Activated naive CD8-positive, alpha-beta T cell treated with anti-CD3 and anti-CD28 coated beads, Interleukin-2, amount 50 U/mL, for 24 hours (primary cell): Measurements from ENCODE around the gene SPOCK1.
"Not testable (repeated sequence)": the region's sequence is repeated elsewhere in the genome, so short reads cannot be mapped to it uniquely, and the experiment has no call there.

Experiments used
- ATAC-seq: fragments of 150-1000 bp; cut with Tn5 transposase; one replicate; pipeline ENCODE4 v1.10.0; 2021
- DNase-seq: peaks from one replicate; pipeline ENCODE4 v3.0.0; 2021
- H3K27ac Mint-ChIP-seq: one replicate; pipeline ENCODE4 v1.8.0; 2021; ENCODE audit warnings: mild to moderate bottlenecking, mixed read lengths
- H3K27me3 Mint-ChIP-seq: one replicate; pipeline ENCODE4 v1.8.0; 2021; ENCODE audit warnings: mixed read lengths
- H3K36me3 Mint-ChIP-seq: one replicate; pipeline ENCODE4 v1.8.0; 2021; ENCODE audit warnings: low read depth, mixed read lengths
- H3K4me1 Mint-ChIP-seq: one replicate; pipeline ENCODE4 v1.8.0; 2021; ENCODE audit warnings: mixed read lengths
- H3K4me3 Mint-ChIP-seq: one replicate; pipeline ENCODE4 v1.8.0; 2021; ENCODE audit warnings: mild to moderate bottlenecking, moderate library complexity, mixed read lengths
- H3K9me3 Mint-ChIP-seq: one replicate; pipeline ENCODE4 v1.8.0; 2021; ENCODE audit warnings: mixed read lengths

SPOCK1 gene

GRCh38 chr5:137269274-137269673 lies 229.9 kb downstream of the SPOCK1 start:
- Mint-ChIP-seq H3K27ac (no peak overlapping the region), H3K9me3 (no peaks in the 10 kb centered on the region), H3K27me3 (peaks cover 7% of the 10 kb centered on the region), H3K4me1 (no peaks in the 10 kb centered on the region), H3K4me3 (no peak overlapping the region), H3K36me3 (no peaks in the 10 kb centered on the region)
- no peak for ATAC-seq
- DNase-seq = no peak

- Mint-ChIP-seq H3K36me3 (no peaks in the 10 kb centered on the region), H3K4me1 (no peaks in the 10 kb centered on the region), H3K9me3 (no peaks in the 10 kb centered on the region), H3K27me3 (peaks cover 7% of the 10 kb centered on the region), H3K27ac (no peak overlapping the region), H3K4me3 (no peak overlapping the region)
- DNase-seq = no peak
- no peak for ATAC-seq
These were observed 230.5 kb downstream of the SPOCK1 start for GRCh38 chr5:137268646-137269045.

- Mint-ChIP-seq H3K36me3 (no peaks in the 10 kb centered on the region), H3K27ac (no peak overlapping the region), H3K9me3 (no peaks in the 10 kb centered on the region), H3K4me1 (no peaks in the 10 kb centered on the region), H3K4me3 (no peak overlapping the region), H3K27me3 (peaks cover 7% of the 10 kb centered on the region)
- DNase-seq = no peak
- ATAC-seq = no peak
These were observed 232.9 kb downstream of the SPOCK1 start for GRCh38 chr5:137266186-137266585.

- Mint-ChIP-seq H3K9me3 (no peaks in the 10 kb centered on the region), H3K27ac (no peak overlapping the region), H3K27me3 (peaks cover 7% of the 10 kb centered on the region), H3K4me1 (no peaks in the 10 kb centered on the region), H3K36me3 (no peaks in the 10 kb centered on the region), H3K4me3 (no peak overlapping the region)
- no peak for ATAC-seq
- no peak for DNase-seq
These were observed 233.7 kb downstream of the SPOCK1 start for GRCh38 chr5:137265457-137265856.

GRCh38 chr5:137264573-137264972 lies 234.6 kb downstream of the SPOCK1 start:
- H3K9me3 Mint-ChIP-seq = no peaks in the 10 kb centered on the region
- no peak overlapping the region for H3K4me3 Mint-ChIP-seq

DNA sequence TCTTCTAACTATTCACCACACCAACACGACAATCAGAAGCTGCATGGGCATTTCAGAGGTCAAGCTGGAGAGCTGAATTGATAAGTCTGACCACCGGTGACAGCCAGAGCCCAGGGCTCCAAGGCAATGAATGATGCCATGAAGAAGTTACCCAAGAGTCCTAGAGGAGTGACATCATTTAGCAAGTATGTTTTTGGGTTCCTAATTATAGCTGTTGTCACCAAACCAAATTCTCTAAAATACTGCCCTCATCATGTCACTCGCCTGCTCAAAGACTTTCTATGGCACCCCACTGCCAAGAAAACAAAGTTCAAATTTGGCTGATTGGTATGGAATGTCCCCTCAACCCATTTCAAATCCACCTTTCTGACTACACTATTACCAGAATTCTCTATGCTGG lies 235.1 kb downstream of the SPOCK1 start:
- H3K4me3 Mint-ChIP-seq = no peak overlapping the region
- no peaks in the 10 kb centered on the region for H3K9me3 Mint-ChIP-seq
- H3K27ac Mint-ChIP-seq = no peak overlapping the region
- ATAC-seq (no peak), DNase-seq (no peak)
- no peaks in the 10 kb centered on the region for H3K36me3 Mint-ChIP-seq
- no peaks in the 10 kb centered on the region for H3K4me1 Mint-ChIP-seq
- peaks cover 7% of the 10 kb centered on the region for H3K27me3 Mint-ChIP-seq

More at GRCh38 chr5:137264573-137264972, 234.6 kb downstream of the SPOCK1 start:
- Mint-ChIP-seq H3K4me1 (no peaks in the 10 kb centered on the region), H3K27me3 (peaks cover 9% of the 10 kb centered on the region), H3K36me3 (no peaks in the 10 kb centered on the region), H3K27ac (no peak overlapping the region)
- DNase-seq = no peak
- ATAC-seq = no peak

GRCh38 chr5:137263371-137264005 lies 235.6 kb downstream of the SPOCK1 start:
- H3K4me1 Mint-ChIP-seq = no peaks in the 10 kb centered on the region
- peaks cover 9% of the 10 kb centered on the region for H3K27me3 Mint-ChIP-seq
- H3K36me3 Mint-ChIP-seq = no peaks in the 10 kb centered on the region
- H3K27ac Mint-ChIP-seq = no peak overlapping the region
- no peak for ATAC-seq
- H3K4me3 Mint-ChIP-seq = no peak overlapping the region
- H3K9me3 Mint-ChIP-seq = no peaks in the 10 kb centered on the region
- DNase-seq = no peak

- Mint-ChIP-seq H3K9me3 (no peaks in the 10 kb centered on the region), H3K4me1 (no peaks in the 10 kb centered on the region), H3K36me3 (no peaks in the 10 kb centered on the region), H3K27me3 (peaks cover 9% of the 10 kb centered on the region), H3K4me3 (no peak overlapping the region), H3K27ac (no peak overlapping the region)
- ATAC-seq (no peak), DNase-seq (no peak)
These were observed 236.3 kb downstream of the SPOCK1 start for GRCh38 chr5:137262818-137263217.

DNA sequence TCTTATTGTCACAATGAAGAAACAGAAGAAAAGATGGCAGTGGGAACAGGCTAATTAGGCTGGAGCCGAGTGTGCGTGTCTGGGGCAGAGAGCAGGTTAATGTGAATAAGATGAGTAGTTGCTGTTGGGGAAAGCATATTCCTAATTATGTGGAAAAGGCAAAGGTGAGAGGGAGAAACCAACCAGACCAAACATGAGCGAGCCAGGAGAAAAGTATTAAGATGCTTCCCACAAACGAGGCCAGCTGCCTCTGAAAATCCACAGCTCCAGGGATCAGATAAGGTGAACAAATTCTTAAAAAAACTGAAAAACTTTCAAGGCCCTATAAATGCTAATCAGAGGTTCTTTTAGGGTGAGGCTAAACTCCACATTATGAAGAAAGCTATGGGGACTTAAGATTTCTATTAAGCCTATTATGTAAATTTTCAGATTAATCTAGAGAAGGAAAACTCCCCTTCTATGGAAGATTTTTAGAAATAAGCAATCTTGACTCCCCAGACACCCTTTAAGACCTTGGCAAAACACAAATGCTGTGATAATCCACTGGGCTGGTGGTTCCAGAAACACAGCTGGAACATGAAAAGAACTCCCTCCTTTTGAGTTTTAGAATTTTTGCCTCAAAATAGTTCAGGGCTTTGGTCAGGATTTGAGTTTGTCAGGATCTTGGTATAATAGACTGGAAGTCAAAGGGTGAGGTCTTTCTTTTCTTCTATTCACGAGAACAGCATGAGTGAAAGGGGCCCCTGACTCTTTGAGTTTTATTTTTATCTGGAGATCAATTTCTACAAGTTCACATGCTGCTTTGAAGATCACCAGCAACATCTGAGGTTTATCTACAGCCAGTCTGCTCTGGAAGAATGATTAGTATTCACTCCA lies 238.1 kb downstream of the SPOCK1 start:
- DNase-seq (no peak), ATAC-seq (no peak)
- Mint-ChIP-seq H3K9me3 (no peaks in the 10 kb centered on the region), H3K27me3 (peaks cover 6% of the 10 kb centered on the region), H3K4me3 (no peak overlapping the region), H3K27ac (no peak overlapping the region), H3K36me3 (no peaks in the 10 kb centered on the region), H3K4me1 (no peaks in the 10 kb centered on the region)

- DNase-seq, H3K4me1 Mint-ChIP-seq, H3K27me3 Mint-ChIP-seq, H3K36me3 Mint-ChIP-seq, ATAC-seq, H3K27ac Mint-ChIP-seq, H3K4me3 Mint-ChIP-seq, H3K9me3 Mint-ChIP-seq: not testable (repeated sequence)
These were observed 240.0 kb downstream of the SPOCK1 start for GRCh38 chr5:137259115-137259514.

DNA sequence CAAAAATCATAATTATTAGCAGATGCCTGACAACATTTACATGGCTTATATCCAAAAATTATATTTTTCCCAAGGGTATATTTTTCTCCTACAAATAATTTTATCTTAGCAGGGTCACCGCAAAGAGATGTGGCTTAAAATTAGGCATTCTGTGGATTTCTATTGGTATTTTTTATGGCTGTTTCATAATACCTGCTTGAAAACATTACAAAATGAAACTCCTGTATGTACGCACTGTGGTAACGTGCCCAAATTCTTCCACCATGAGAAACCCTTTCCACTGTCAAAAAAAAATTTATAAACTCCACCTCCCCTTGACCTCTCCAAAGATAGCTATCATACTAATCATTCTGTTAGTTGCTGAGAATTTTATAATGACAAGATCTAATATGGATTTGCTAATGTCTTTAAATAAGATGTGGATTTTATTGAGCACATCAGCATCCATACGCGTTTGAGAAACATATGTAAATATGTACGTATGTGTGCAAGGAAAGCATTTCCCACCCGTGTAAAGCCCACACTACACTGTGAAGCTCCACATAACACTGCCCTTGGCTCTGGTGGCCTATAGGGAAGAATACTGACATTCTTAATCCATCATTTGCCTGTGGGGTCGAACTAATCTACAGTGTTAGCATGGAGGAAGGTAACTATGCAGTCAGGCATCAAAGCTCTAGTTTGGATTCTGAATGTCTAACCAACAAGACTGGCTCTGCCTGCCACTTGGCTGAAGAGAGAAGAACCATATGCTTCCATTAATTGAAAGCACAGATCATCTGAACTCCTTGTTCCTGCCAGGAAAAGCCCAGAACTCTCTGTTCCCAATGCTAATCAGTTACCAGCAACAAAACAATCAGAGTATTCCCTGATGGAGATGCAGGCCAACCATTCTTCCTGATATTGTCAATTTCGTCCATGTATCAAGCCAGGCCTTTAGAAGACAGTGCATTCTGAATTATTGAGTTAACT lies 244.7 kb downstream of the SPOCK1 start:
- Mint-ChIP-seq H3K4me3 (no peak overlapping the region), H3K27me3 (peaks cover 1% of the 10 kb centered on the region), H3K4me1 (no peaks in the 10 kb centered on the region), H3K9me3 (no peaks in the 10 kb centered on the region), H3K27ac (no peak overlapping the region), H3K36me3 (no peaks in the 10 kb centered on the region)
- no peak for ATAC-seq
- DNase-seq = no peak

DNA sequence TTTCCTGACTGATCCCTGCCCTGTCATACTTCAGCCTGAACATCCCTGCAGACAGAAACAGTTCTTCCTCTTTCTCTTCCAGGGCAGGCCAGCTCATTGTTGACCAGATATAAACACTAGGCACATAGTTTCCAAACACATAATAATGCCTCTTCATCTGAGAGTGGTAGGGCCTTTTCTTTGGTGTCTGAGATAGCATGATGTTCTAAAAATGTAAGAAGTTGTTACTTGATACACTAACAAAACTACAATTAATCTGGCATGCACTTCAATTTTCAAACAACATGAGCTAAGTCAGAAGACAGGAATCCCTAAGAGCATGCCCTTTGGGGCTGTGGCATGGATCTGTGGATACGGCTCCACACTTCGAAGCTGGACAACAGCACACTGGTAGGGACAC lies 246.6 kb downstream of the SPOCK1 start:
- H3K4me1 Mint-ChIP-seq = no peaks in the 10 kb centered on the region

DNA sequence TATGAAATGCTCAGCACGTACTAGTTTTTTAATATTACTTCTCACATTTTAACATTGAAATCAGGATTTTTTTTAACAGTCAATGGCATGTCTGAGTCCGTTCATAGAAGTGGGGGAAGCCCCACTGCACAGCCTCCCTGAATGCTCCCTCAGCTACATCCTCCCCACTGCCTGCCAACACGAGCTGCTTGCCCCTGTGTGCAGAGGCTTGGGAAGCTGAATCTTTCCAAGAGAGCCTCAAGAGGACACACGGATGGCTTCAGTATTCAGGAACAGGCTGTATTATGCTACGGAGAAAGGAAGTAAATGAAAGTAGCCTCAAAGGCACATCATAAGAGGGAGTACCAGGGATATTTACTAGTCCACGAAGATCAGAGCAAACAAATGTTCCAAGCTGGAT lies 248.7 kb downstream of the SPOCK1 start:
- Mint-ChIP-seq H3K4me1 (no peaks in the 10 kb centered on the region), H3K4me3 (no peak overlapping the region), H3K36me3 (no peaks in the 10 kb centered on the region), H3K27ac (no peak overlapping the region), H3K9me3 (no peaks in the 10 kb centered on the region), H3K27me3 (no peaks in the 10 kb centered on the region)
- ATAC-seq (no peak), DNase-seq (no peak)

More for the DNA sequence above, 246.6 kb downstream of the SPOCK1 start:
- Mint-ChIP-seq H3K27me3 (no peaks in the 10 kb centered on the region), H3K9me3 (no peaks in the 10 kb centered on the region), H3K27ac (no peak overlapping the region), H3K4me3 (no peak overlapping the region), H3K36me3 (no peaks in the 10 kb centered on the region)
- no peak for ATAC-seq
- no peak for DNase-seq

DNA sequence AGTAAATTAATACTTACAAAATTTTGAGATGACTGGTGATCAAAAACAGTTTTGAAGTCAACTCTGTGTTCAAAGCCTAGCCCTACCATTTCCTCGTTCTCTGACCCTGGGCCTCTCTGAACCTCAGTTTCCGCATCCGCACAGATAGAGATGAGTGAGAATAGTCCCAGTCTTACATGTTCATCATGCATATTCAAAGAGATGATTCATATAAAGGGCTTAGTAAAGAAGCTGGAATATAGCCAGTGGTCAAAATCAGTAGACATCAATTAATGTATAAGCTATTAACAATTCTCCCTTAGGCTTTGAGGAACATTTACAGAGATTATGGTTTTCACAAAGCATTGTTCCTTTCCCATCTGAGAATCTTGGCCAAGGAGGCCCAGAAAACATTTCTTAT lies 250.6 kb downstream of the SPOCK1 start:
- DNase-seq = no peak
- ATAC-seq = no peak
- Mint-ChIP-seq H3K27me3 (no peaks in the 10 kb centered on the region), H3K9me3 (no peaks in the 10 kb centered on the region), H3K4me1 (no peaks in the 10 kb centered on the region), H3K4me3 (no peak overlapping the region), H3K27ac (no peak overlapping the region), H3K36me3 (no peaks in the 10 kb centered on the region)
